ENCODE measurements around the gene ALKBH3. TPM values are rescaled to one million over a fixed set of nuclear protein-coding genes. Genes with fewer than 3 reads are reported as not detected.
A peak's percentile ranks its signal among the peaks of the same experiment; 100 is the strongest.

ALKBH3 gene
- total and polyA plus RNA-seq, 5 experiments from 2014 or later: 37.6 to 55.0 (median 44.9) TPM

DNA sequence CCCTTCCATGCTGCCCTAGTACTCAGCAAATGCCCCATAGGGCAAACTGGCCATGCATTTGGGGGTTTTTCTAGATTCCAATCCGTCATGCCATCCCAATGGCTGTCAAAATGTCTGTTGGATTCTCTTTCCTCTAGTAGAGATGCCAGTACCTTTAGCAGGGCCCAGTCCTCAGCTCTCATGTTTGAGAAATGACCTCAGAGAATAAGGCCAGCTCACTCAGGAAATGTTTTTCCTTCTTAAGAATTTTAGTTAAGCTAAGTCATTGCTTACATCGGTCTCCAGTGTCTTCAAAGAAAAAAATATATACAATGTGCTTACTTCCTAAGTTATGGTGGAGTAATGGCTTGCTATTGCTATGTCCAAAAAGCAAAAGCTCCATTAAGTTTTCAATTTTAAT, 14.1 kb upstream of the ALKBH3 start:
- POLR2A ChIA-PET: no interaction called here
- Mint-ChIP-seq H3K27ac (no peak overlapping the region), H3K4me1 (peaks cover 12 to 20% (median 17%) of the 10 kb centered on the region in 4 donors), H3K9me3 (peaks cover 0 to 5% (median 0%) of the 10 kb centered on the region in 9 donors), H3K27me3 (peaks cover 3 to 17% (median 8%) of the 10 kb centered on the region in 5 donors), H3K36me3 (peaks cover 0 to 3% (median 0%) of the 10 kb centered on the region in 3 donors), H3K4me3 (no peak overlapping the region)
- no peak for DNase-seq
- no peak for ATAC-seq

DNA sequence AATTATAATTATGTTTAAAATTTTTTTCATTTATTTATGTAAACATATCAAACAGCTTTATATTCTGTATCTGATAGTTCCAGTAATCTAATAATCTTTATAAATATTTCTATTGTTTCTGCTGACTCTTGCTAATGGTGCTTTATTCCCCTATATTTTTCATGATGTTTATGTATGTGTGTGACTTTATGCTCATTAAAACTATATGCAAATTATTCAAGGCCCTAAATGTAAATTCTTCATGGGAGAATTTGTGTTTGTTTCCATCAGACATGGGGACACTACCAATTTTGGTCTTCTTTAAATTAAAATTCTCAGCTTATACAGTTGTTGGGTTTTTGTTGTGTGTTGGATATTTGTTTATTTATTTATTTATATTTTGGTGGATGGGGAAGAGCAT, 13.7 kb upstream of the ALKBH3 start:
- no peak overlapping the region for H3K27ac Mint-ChIP-seq
- ATAC-seq: no peak
- POLR2A ChIA-PET: no interaction called here
- H3K36me3 Mint-ChIP-seq: peaks cover 0 to 3% (median 0%) of the 10 kb centered on the region in 3 donors
- no peak for DNase-seq
- H3K27me3 Mint-ChIP-seq: peaks cover 3 to 19% (median 11%) of the 10 kb centered on the region in 5 donors
- peaks cover 12 to 20% (median 17%) of the 10 kb centered on the region in 4 donors for H3K4me1 Mint-ChIP-seq
- peaks cover 0 to 4% (median 0%) of the 10 kb centered on the region in 9 donors for H3K9me3 Mint-ChIP-seq
- H3K4me3 Mint-ChIP-seq: no peak overlapping the region

DNA sequence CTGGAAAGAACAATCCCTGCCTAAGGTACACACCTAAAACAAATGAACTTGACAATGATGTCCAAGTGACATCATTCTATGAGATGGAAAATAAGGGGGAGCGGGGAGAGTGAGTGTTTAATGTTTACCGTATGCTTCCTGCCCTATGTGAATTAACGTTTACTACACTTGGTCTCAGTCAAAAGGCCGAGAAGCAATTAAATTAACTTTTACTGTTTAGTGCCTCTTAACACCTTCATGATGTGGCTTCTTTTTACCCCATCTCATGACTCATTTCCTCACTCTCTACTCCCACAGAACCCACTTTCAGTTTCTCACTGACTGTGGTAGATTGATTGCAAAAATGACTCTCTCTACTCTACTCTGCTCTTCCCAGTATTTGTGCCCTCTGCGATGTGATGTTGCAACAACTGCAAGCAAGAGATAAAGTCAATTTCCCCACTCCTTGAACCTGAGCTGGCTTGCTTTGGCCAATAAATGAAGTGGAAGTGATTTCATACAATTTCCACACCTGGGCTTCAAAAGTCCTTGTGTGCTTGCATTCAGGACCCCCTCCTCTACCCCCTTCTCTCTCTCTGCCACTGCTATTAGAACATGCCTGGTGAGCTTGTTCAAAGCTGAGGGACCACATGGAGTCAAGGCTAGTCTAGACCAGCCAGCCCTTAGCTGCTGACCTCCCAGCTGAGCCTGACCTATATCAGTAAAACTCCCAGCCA, 11.6 kb upstream of the ALKBH3 start:
- peaks cover 0 to 3% (median 0%) of the 10 kb centered on the region in 3 donors for H3K36me3 Mint-ChIP-seq
- H3K27me3 Mint-ChIP-seq: peaks cover 11 to 33% (median 27%) of the 10 kb centered on the region in 5 donors
- peak overlapping the region; percentile 39 to 90 (median 78) for H3K27ac Mint-ChIP-seq
- H3K9me3 Mint-ChIP-seq: no peaks in the 10 kb centered on the region
- POLR2A ChIA-PET: interaction anchor here (1.0 kb wide), 1 partner anchor 12 kb away, joined by 3 read pairs; the partner anchor contains the start of gene ALKBH3
- ATAC-seq: peak; percentile 96 to 99
- peak in 4 of 10 donors; percentile 1 to 45 (median 30) for DNase-seq
- H3K4me1 Mint-ChIP-seq: peaks cover 12 to 20% (median 17%) of the 10 kb centered on the region in 4 donors
- peak overlapping the region; percentile 12 to 74 (median 52) for H3K4me3 Mint-ChIP-seq

DNA sequence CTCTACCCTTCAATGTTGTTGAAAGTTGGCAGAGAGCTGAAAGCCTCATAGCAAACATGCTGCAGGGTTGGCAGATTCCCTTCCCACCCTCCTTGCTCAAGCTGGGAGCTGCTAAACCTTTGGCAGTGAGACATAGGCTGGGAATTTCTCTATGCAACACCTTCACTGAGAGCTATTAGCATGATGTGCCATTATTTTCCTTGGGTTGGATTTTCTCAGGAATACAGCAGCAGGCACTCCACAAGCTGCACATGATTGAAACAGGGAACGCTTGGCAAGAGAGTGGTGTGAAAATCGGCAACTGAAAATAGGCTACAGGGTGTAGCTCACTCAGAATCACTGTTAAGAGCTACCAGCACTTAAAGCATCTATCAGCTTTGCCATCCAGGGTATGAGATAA, 9.6 kb upstream of the ALKBH3 start:
- Mint-ChIP-seq H3K4me1 (peaks cover 12 to 20% (median 17%) of the 10 kb centered on the region in 4 donors), H3K27ac (peak overlapping the region in 1 of 10 donors; percentile 22)

DNA sequence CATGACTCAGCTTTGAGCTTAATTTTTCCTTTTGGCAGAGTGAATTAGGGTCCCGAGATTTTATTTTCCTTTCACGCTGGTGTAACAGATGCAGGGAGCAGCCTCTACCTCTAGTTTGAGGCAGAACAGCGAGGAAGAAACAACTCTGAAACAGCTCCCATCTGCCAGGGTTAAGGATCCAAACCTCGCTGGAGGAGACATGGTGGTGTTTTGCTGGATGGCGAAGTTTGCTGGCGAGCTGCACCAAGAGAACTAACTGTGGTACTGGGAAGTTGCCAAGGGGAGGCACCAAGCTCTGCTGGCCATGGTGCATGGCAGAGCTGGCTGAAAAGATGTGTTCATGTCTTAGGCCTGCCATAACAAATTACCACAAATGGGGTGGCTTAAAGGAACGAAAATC, 7.6 kb upstream of the ALKBH3 start:
- Mint-ChIP-seq H3K27ac (no peak overlapping the region), H3K4me3 (no peak overlapping the region), H3K9me3 (peaks cover 0 to 4% (median 0%) of the 10 kb centered on the region in 9 donors), H3K27me3 (peaks cover 25 to 69% (median 46%) of the 10 kb centered on the region in 5 donors), H3K36me3 (peaks cover 0 to 7% (median 0%) of the 10 kb centered on the region in 3 donors), H3K4me1 (peaks cover 10 to 16% (median 15%) of the 10 kb centered on the region in 4 donors)
- no peak for ATAC-seq
- DNase-seq: no peak
- POLR2A ChIA-PET: interaction anchor here (0.9 kb wide), 1 partner anchor 9 kb away, joined by 3 read pairs; no protein-coding TSS in a partner anchor

More for the DNA sequence above, 9.6 kb upstream of the ALKBH3 start:
- no peak for DNase-seq
- no peak for ATAC-seq
- POLR2A ChIA-PET: no interaction called here
- peaks cover 0 to 4% (median 0%) of the 10 kb centered on the region in 9 donors for H3K9me3 Mint-ChIP-seq
- no peak overlapping the region for H3K4me3 Mint-ChIP-seq
- peaks cover 19 to 53% (median 33%) of the 10 kb centered on the region in 5 donors for H3K27me3 Mint-ChIP-seq
- H3K36me3 Mint-ChIP-seq: peaks cover 0 to 7% (median 0%) of the 10 kb centered on the region in 3 donors

DNA sequence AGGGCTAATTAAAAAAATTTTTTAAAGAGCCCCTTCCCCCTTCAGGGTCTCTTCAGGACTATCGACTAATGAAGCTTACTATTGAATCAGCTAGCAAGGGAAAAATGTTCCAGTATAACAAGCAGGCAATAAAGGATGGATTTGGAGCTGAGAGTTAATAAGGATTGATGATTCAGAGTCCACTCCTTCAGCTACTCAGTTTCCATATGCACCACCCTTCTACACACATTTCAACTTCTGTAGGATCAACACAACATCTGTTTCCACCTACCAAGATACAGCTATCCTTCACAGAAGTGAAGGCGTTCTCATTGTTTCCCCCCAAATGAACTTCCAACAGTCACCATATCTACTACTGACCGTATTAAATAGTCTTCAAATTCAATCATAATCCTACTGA, 6.6 kb upstream of the ALKBH3 start:
- Mint-ChIP-seq H3K27ac (no peak overlapping the region), H3K4me1 (peaks cover 5 to 8% (median 6%) of the 10 kb centered on the region in 4 donors), H3K9me3 (peaks cover 0 to 4% (median 0%) of the 10 kb centered on the region in 9 donors), H3K36me3 (peaks cover 0 to 7% (median 0%) of the 10 kb centered on the region in 3 donors), H3K4me3 (no peak overlapping the region), H3K27me3 (peaks cover 30 to 75% (median 49%) of the 10 kb centered on the region in 5 donors)
- no peak for ATAC-seq
- POLR2A ChIA-PET: interaction anchor here (0.7 kb wide), 1 partner anchor 192 kb away, joined by 3 read pairs; the partner anchor contains the start of gene ACCS
- DNase-seq: no peak

DNA sequence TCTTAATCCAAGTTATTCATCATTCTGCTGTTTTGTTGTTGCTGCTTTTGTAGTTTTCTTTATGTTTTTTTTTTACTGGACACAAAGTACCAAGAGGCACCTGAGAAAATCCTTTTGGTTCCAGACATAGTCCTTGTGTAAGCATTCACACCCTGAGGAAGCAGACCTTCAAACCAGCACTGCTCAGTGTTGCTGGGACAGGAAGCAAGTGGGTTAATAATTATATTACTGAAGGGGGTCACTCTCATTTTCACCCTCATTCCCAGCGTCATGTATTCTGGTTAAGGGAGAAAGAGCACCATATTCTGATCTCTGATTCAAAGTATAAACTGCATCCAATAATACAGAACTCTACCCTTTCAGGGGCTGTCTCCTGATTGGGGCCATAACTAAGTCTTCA, 5.9 kb upstream of the ALKBH3 start:
- H3K4me3 Mint-ChIP-seq: no peak overlapping the region
- ATAC-seq: no peak
- peaks cover 0 to 1% (median under 1%) of the 10 kb centered on the region in 4 donors for H3K4me1 Mint-ChIP-seq
- no peak overlapping the region for H3K27ac Mint-ChIP-seq
- H3K36me3 Mint-ChIP-seq: peaks cover 0 to 7% (median 0%) of the 10 kb centered on the region in 3 donors
- POLR2A ChIA-PET: interaction anchor here (0.7 kb wide), 1 partner anchor 192 kb away, joined by 3 read pairs; the partner anchor contains the start of gene ACCS
- H3K27me3 Mint-ChIP-seq: peaks cover 30 to 75% (median 49%) of the 10 kb centered on the region in 5 donors
- peaks cover 0 to 4% (median 0%) of the 10 kb centered on the region in 9 donors for H3K9me3 Mint-ChIP-seq
- DNase-seq: no peak

DNA sequence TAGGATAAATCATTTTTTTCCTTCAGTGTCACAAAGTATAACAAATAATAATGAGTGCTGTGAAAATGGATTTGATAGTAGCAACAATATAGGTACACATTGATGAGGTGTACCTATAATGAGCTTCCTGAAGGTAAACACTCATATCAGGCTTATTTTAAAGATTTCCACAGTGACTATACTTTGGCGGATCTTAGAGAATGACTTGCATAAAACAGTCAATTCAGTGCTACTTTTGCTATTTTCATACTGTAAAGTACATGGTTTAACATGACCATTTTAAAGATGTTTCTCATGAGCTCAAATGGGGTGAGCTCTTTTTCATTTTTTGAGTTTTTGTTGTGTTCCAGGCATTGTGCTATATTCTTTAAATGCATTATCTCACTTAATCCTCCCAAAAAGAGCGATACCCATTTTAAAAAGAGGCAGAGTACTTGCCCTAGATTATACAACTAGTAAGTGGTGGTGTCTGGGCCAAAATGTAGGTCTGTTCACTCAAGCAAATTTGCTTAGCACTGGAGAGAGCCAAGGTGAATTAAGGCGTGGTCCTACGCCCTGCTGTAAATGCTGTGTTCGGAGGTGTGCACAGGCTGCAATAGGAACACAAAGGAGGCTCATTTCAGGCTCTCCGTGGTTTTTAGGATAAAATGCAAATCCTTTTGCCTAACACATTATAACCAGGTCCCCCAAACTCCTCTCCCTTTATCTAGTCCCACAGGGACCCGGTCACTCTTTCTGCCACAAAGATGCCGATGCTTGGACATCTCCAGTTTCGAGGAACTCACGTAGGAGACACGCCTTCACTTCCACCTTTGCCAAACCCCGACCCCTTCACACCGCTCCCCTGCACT, 617 bp upstream of the ALKBH3 start:
- DNase-seq: no peak
- peak overlapping the region; percentile 87 to 98 (median 95) for H3K27ac Mint-ChIP-seq
- peak overlapping the region; percentile 88 to 99 (median 94) for H3K4me3 Mint-ChIP-seq
- H3K9me3 Mint-ChIP-seq: peaks cover 0 to 10% (median 0%) of the 10 kb centered on the region in 9 donors
- peak; percentile 4 to 6 for ATAC-seq
- H3K27me3 Mint-ChIP-seq: peaks cover 8 to 31% (median 21%) of the 10 kb centered on the region in 5 donors
- peaks cover 6 to 23% (median 11%) of the 10 kb centered on the region in 3 donors for H3K36me3 Mint-ChIP-seq
- POLR2A ChIA-PET: interaction anchor here (1.1 kb wide), 1 partner anchor 10 kb away, joined by 3 read pairs; no protein-coding TSS in a partner anchor
- H3K4me1 Mint-ChIP-seq: peaks cover 12 to 36% (median 26%) of the 10 kb centered on the region in 4 donors

DNA sequence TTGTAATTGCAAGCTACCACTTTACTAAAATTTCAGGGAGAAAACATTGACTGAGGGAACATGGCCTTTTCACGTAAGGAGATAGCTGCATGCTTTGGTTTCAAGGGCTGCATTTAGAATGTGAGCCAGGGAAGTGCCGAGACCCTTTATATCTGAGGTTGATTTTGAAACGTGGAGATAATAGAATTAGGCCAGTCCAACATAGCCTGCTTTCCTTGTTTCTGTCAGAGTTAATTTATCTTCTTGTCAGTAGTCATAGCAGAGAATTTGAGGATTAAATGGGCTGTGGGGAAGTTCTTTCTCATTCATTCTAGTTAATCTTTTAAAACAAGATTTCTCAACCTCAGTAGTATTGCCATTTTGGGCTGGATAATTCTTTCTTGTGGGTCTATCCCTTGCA, 12.2 kb downstream of the ALKBH3 start:
- DNase-seq: no peak
- Mint-ChIP-seq H3K27me3 (no peaks in the 10 kb centered on the region), H3K36me3 (peaks cover 5 to 87% (median 42%) of the 10 kb centered on the region in 3 donors), H3K9me3 (no peaks in the 10 kb centered on the region), H3K27ac (no peak overlapping the region), H3K4me1 (peaks cover 3 to 19% (median 10%) of the 10 kb centered on the region in 4 donors), H3K4me3 (no peak overlapping the region)
- POLR2A ChIA-PET: no interaction called here
- ATAC-seq: no peak

DNA sequence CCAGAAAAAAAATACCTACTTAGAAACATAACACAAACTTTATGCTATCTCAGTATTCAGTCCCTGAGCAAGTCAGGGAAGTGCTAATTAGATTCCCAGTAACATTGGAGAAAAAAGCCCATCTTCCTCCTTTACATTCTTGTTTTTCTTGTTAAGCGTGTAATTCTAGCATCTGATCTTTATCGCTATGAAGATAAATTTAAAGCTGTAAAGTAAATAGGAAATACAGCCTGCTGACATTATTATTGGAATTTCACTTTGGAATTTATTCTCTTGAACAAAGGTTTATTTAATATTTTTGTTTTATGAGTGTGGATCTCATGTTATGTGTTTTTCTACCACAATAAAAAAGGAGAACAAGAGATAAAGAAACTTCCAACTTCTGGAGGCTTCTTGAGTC, 13.9 kb downstream of the ALKBH3 start:
- Mint-ChIP-seq H3K9me3 (no peaks in the 10 kb centered on the region), H3K27me3 (no peaks in the 10 kb centered on the region), H3K36me3 (peaks cover 10 to 87% (median 57%) of the 10 kb centered on the region in 3 donors), H3K27ac (peak overlapping the region in 1 of 10 donors; percentile 24), H3K4me3 (no peak overlapping the region), H3K4me1 (peaks cover 3 to 19% (median 10%) of the 10 kb centered on the region in 4 donors)
- ATAC-seq (no peak), DNase-seq (no peak)
- POLR2A ChIA-PET: no interaction called here

DNA sequence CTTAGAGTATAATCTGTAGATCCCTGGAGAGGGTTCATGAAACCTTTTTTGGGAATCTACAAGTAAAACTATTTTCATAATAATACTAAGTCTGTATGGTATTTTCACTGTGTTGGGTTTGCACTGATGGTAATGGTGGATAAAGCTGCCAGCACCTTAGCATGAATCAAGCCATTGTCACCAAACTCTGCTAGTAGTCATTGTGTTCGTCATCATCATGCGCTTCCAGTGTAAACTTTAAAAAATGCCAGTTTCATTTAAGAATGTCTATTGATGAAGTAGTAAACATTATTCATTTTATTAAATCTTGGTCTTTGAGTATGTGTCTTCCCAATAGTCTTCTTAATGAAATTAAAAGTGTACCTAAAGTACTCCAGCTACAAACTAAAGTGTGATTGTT, 15.0 kb downstream of the ALKBH3 start:
- Mint-ChIP-seq H3K4me3 (no peak overlapping the region), H3K27ac (no peak overlapping the region), H3K4me1 (peaks cover 0 to 10% (median 6%) of the 10 kb centered on the region in 4 donors), H3K27me3 (no peaks in the 10 kb centered on the region), H3K9me3 (no peaks in the 10 kb centered on the region), H3K36me3 (peaks cover 6 to 83% (median 53%) of the 10 kb centered on the region in 3 donors)
- POLR2A ChIA-PET: no interaction called here
- ATAC-seq (no peak), DNase-seq (no peak)

DNA sequence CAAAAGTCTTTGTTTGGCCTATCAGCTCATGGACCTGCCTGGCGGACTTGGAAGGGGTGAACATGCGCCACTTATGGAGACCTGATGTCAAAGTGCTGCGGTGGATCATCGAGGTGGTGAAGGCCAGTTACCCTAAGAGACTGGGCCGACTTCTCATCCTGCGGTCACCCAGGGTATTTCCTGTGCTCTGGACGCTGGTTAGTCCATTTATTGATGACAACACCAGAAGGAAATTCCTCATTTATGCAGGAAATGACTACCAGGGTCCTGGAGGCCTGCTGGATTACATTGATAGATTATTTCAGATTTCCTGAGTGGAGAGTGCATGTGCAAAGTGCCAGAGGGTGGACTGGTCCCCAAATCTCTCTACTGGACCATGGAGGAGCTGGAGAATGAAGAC, 17.9 kb downstream of the ALKBH3 start:
- Mint-ChIP-seq H3K27ac (no peak overlapping the region), H3K4me3 (no peak overlapping the region), H3K4me1 (peaks cover 0 to 6% (median 4%) of the 10 kb centered on the region in 4 donors), H3K9me3 (no peaks in the 10 kb centered on the region), H3K36me3 (peaks cover 6 to 90% (median 55%) of the 10 kb centered on the region in 3 donors), H3K27me3 (no peaks in the 10 kb centered on the region)
- no peak for ATAC-seq
- POLR2A ChIA-PET: no interaction called here
- no peak for DNase-seq

Measured in naive thymus-derived CD8-positive, alpha-beta T cell (primary cell).